NCI-H226 (cell line): Measurements from ENCODE around the gene CHD2.
"Not testable (repeated sequence)": the region's sequence is repeated elsewhere in the genome, so short reads cannot be mapped to it uniquely, and the experiment has no call there.

Experiments
- DNase-seq: peaks from one replicate; pipeline ENCODE4 v3.0.0-alpha.2; 2015

The CHD2 gene

GRCh38 chr15:93037820-93038705 lies 137.9 kb downstream of the CHD2 start:
- no peak for DNase-seq

DNA sequence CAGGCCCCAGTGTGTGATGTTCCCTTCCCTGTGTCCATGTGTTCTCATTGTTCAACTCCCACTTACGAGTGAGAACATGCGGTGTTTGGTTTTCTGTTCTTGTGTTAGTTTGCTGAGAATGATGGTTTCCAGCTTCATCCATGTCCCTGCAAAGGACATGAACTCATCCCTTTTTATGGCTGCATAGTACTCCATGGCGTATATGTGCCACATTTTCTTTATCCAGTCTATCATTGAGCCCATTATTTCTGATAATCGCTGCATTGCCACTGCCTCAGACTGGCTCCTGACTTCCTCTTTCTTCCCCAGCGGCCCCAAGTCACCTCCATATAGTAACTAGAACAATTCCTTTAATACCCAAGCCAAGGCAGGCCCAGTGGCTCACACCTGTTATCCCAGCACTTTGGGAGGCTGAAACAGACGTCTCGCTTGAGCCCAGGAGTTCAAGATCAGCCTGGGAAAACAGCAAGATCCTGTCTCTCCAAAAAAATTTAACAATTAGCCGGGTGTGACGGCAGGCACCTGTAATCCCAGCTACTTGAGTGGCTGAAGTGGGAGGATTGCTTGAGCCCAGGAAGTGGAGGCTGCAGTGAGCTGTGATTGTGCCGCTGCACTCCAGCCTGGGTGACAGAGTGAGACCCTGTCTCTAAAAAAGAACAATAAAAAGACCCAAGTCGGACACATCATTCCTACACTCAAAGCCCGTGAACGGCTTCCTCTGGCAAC lies 139.6 kb downstream of the CHD2 start:
- not testable (repeated sequence) for DNase-seq

DNA sequence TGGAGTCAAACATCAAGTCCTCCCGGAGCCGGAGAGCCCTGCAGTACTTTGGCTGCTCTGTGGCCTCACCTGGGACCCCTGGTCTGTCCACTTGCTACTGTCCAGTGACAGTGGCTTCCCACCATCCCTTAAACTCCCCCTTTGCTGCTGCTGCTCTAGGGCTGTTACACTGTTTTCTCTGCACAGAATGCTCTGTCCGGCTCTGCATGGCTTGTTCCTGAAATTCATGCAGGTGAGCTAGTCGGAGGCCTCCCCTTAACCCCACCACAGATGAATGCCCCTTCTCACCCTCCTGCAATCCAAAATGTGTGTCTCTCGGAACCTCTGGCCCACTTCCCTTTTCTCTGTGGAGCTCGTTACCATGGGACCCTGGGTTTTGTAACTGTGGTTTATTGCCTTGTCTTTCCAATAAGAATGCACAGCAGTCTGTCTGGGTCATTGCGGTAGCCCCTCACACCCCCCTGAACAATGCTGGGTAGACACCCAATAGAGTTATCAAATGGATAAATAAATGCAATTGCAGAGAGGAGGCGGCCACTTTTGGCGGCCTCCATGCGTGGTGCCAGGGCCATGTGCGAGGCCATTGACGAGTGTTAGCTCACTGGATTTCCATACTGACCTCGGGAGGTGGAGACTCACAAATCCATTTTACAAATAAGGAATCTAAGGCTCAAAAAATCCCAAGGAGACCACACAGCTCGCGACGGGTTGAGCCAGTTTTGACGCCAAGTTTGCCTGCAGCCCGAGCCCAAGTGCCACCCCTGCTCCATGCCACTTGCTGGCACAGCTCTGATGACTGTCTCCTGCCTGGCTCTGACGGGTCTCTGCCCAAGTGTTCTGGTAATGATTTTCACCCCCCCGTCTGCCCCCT lies 140.4 kb downstream of the CHD2 start:
- no peak for DNase-seq

DNA sequence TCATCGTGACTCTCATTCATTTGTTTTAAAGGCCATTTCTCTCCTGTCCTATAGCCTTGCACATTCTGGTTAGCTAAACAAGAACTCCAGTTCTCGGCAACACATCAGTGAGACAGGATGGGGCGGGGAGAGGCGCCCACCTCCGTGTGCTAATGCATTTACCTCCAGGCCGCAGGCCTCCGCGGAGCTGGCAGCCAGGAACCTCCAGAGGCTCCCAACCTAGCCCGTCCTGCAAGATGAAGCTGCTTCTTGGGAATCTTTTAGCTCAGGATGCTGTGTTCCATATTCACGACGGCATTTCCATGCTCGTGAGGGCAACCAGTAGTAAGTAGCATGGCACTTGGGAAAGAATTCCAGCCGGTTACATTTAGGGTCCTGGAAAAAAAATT lies 141.0 kb downstream of the CHD2 start:
- DNase-seq, result no peak

- no peak for DNase-seq
These were observed 142.1 kb downstream of the CHD2 start for GRCh38 chr15:93042211-93042610.

GRCh38 chr15:93042691-93043378 lies 142.7 kb downstream of the CHD2 start:
- DNase-seq, result no peak

DNA sequence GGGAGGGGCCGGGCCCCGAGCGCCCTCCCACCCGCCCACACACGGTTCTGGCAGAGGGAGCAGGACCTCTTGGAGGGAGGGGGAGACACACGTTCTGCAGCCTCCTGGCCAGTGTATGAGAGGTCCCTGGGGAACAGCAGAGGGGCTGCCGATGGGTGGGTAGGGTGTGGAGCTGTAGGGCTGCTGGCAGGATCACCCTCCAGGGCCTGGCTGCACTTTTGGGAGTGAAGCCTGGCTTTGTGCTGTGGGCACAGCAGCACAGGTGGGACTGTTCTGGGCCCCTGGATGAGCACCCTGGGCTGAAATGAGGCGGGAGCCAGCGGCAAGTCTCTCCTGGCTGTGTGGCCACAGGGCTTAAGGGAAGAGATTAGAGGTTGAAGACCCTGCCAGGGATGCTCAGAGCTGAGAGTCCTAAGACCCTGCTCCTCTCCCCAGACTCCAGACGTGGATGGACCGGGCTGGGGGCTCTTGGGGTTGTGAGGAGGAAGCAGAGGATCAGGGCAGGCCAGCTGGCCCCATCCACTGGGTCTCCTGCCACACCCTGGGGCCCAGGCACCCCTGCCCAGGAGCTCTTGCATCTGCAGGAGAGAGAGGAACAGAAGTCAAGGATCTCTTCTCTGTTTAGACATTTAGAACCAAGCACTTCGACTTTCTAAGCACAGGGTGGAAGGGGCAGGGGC lies 143.6 kb downstream of the CHD2 start:
- DNase-seq, result no peak

DNA sequence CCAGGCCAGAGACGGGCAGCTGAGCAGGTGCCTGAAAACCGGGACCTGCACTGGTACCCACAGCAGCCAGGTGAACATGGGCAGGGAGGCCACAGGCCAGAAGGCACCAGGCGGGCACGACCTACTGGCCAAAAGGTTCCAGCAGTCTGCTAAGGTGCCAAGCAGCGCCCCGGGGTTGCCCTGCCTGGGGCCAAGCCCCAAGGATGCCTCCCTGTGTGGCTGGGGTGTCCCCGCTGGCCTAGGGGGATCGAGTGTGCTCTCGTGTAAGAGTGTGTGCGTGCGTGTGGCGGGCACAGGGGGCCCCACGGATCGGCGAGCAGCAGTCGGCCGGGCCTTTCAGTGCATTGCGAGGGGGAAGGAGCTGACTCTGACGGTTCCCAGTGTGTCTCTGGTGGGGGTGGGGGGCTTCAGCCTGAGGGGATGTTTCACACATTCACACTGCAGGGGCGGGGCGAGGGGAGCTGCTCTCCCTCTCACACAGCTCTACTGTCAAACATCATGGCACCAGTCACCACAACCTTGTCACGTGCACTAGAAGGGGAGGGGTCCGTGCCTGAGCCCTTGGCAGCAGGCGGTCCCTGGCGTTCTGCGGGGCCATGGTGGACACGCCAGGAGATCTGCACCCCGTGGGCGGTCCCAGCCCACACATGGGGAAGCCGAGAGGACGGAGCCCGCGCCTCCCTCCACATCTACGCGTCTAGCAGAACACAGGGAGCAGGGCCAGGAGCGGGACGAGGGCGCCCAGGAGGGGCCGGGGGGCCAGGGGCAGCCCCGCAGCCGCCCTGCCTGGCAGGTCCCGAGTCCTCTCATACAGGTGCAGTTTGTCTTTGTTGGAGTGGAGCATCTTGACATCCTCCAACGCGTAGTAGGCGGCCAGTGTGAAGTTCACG lies 144.4 kb downstream of the CHD2 start:
- no peak for DNase-seq

- DNase-seq, result no peak
These were observed 145.2 kb downstream of the CHD2 start for GRCh38 chr15:93045191-93045785.

DNA sequence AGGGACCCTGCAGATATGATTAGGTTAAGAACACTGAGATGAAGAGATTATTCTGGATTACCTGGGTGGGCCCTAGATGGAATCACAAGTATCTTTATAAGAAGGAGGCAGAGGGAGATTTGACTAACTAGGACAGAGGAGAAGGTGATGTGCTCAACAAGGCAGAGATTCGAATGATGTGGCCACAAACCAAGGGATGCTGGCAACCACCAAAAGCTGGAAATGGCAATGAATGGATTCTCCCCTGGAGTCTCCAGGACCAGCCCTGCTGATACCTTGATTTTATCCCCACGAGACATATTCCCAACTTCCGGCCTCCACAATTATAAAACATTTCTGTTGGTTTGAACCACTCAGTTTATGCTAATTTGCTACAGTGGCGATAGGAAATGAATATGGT lies 146.0 kb downstream of the CHD2 start:
- no peak for DNase-seq

- DNase-seq, result no peak
These were observed 146.6 kb downstream of the CHD2 start for GRCh38 chr15:93046721-93047120.

DNA sequence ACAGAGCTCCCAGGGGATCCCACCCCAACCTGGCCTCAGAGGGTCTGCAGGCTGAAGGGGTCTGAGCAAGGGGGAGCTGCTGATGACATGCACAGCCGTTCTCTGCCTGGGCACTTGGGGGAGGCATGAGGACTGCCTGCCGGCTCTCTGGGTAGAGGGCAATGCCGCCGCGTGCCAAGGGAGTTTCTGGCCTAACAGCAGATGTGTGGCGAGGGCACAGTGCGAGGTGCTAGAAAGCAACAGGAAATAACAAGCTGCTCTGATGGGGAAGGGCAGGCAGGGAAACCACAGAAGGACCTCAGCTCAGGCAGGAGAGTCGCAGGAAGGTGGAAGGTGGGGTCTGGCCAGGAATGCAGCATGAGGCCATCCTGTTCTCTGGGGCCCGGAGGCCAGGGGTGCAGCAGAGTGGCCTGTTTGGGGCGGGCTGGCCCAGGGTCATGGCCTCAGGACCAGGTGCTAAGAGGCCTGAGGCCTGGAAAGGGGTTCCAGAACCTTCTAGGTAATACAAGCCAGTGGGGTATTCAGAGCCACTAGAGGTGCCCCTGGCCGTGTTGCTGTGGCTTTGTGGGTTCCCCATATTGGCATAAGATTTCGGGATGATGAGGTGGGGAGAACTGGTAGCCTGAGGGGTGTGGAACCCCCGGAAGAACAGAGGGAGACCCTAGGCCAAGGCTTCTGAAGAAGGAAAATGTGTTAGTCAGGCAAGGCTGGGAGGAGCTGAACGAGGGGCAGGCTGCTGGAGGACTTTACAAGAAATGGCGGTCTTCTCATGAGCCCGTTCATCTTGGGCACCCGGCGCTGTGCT lies 147.7 kb downstream of the CHD2 start:
- no peak for DNase-seq

DNA sequence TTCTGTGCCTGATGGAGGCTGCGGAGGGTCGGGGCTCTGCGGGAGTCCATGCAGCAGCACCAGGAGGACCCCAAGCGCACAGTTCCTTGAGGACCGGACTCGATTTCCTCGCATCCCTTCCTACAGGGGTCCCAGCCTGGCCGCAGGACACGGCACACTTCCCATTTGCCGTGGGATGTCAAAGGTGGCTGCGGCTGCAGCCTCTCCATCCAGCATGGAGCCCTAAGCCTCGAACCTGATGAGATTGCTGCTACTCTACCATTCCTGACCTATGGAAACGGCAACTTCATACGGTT lies 148.2 kb downstream of the CHD2 start:
- no peak for DNase-seq

GRCh38 chr15:93048759-93049161 lies 148.6 kb downstream of the CHD2 start:
- no peak for DNase-seq

GRCh38 chr15:93049233-93049632 lies 149.1 kb downstream of the CHD2 start:
- DNase-seq, result no peak

DNA sequence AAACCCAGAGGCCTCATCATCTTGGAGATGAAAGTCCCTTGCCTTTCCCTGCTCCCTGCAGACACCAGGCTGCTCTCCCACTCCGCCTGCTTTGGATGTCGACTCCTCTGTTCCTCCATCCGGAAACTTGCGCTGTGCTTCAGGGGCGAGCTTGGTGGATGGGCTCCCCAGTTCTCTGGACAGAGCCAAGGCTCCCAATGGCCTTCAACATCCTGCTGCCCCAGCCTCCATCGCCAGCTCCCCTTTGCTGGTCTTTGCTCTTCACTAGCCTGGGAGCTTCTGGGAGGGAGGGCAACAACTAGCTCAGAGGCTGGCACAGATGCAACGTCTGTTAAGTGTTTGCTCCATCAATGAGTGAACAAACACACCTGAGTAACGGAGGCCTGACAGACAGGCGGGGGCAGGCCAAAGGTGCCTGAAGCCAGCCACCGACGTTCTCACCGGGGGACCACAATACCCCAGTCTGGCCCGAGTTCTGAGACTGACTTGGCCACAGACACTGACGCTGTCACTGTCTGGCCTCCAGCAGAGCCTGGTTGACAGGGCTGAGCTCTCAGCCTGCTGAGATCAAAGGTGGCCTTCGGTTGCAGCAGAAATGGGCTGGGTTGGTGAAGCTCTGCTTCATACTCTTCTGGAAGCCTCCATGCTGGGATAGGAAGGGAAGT lies 149.9 kb downstream of the CHD2 start:
- no peak for DNase-seq

DNA sequence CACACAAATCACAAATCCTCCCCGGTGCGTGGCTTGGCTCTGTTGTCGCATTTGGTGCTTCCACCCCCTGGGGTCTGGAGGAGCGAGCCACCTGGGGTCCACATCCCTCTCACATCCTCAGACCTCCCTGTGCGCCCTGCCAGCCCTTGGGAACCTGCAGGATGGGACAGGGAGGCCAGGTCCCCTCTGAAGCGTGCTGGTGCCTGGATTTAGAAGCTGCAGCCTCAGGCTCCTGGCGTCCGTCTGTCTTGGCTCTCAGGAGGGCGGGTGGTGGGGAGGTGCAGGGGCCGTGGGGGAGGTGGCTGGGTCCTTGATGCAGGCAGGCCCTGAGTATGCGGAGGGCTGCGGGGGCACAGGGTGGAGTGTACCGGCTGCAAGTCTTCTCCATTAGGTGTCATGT lies 150.5 kb downstream of the CHD2 start:
- DNase-seq, result no peak

- no peak for DNase-seq
These were observed 151.3 kb downstream of the CHD2 start for GRCh38 chr15:93051236-93052089.
